Measurements from ENCODE around the gene SORT1. TPM values are rescaled to one million over a fixed set of nuclear protein-coding genes. Genes with fewer than 3 reads are reported as not detected.

Gene SORT1
- total and polyA plus RNA-seq, 2 of the 8 experiments (the other 6 are each of a cell fraction or from before 2014, with no cell fraction given) = 18.7 to 69.6 TPM

- Histone ChIP-seq H3K9ac (replicated peaks in 1 of 4; ENCODE audit: extremely low read depth in 1 of 4, low read depth in 3 of 4, low read length in 3 of 4) (no peak overlapping the region), H3K4me2 (ENCODE audit: insufficient read depth in 1 of 2, low read depth in 2 of 2, low read length in 2 of 2) (no peak overlapping the region), H2BK15ac (ENCODE audit: low read length) (no peak overlapping the region), H2BK12ac (ENCODE audit: low read depth, low read length) (no peak overlapping the region), H3K14ac (ENCODE audit: insufficient read length) (no peak overlapping the region), H3K18ac (ENCODE audit: extremely low read depth, low read length) (no peak overlapping the region), H3K4me3 (ENCODE audit: extremely low read depth in 1 of 4, insufficient read depth in 2 of 4, low read depth in 3 of 4, low read length in 4 of 4) (no peak overlapping the region), H3K79me2 (ENCODE audit: control insufficient read depth in 1 of 2, insufficient read depth in 2 of 2, low read length in 2 of 2) (peaks cover 3 to 93% of the 10 kb centered on the region in 2 experiments), H3K23ac (ENCODE audit: insufficient read length) (no peak overlapping the region), H4K91ac (replicated peaks; ENCODE audit: insufficient read length, low read length) (no peak overlapping the region), H3K23me2 (ENCODE audit: low read depth, low read length) (no peaks in the 10 kb centered on the region), H3K4ac (replicated peaks; ENCODE audit: insufficient read length, low read depth, low read length) (no peak overlapping the region), H2BK5ac (ENCODE audit: low read depth, low read length) (no peak overlapping the region), H3K4me1 (replicated peaks in 1 of 4; ENCODE audit: control insufficient read depth in 3 of 4, insufficient read depth in 4 of 4, low read length in 3 of 4) (peaks cover 0 to 4% (median 1%) of the 10 kb centered on the region in 4 experiments; a peak in 6 of 7 replicates), H4K20me1 (replicated peaks in 1 of 2; ENCODE audit: control insufficient read depth in 1 of 2, insufficient read depth in 2 of 2, low read length in 2 of 2) (peaks cover 0 to 7% of the 10 kb centered on the region in 2 experiments), H4K5ac (ENCODE audit: insufficient read length, low read depth, low read length) (no peak overlapping the region), H3K27ac (ENCODE audit: low read depth, low read length) (no peak overlapping the region), H3K79me1 (ENCODE audit: low read depth, low read length) (0 out of 2 replicates have a peak, but pooled peaks cover 5% of the 10 kb centered on the region), H2AFZ (ENCODE audit: low read length) (no peak overlapping the region), H4K8ac (ENCODE audit: extremely low read depth, insufficient read depth, low read length) (no peak overlapping the region), H3K56ac (replicated peaks; ENCODE audit: insufficient read length, low read depth, low read length) (no peak overlapping the region), H2BK20ac (ENCODE audit: low read length) (no peak overlapping the region), H2AK5ac (ENCODE audit: low read depth, low read length) (no peak overlapping the region), H3K27me3 (replicated peaks in 1 of 4; ENCODE audit: control insufficient read depth in 3 of 4, extremely low read depth in 1 of 4, insufficient read depth in 3 of 4, low read length in 3 of 4) (no peaks in the 10 kb centered on the region), H3K36me3 (ENCODE audit: control insufficient read depth in 2 of 4, insufficient read depth in 4 of 4, low read length in 3 of 4) (no peaks in the 10 kb centered on the region), H2BK120ac (replicated peaks; ENCODE audit: low read depth, low read length) (no peak overlapping the region), H3K9me3 (ENCODE audit: insufficient read depth in 2 of 2, low read depth in 1 of 2, low read length in 1 of 2) (no peaks in the 10 kb centered on the region)
- FAIRE-seq (no peak), DNase-seq (ENCODE audit: low read depth in 1 of 2, low spot score in 2 of 2) (no peak)
- POLR2A ChIA-PET (ENCODE audit: partially characterized antibody) = interaction anchor here (0.7 kb wide), 1 partner anchor 33 kb away, joined by 3 read pairs; no protein-coding TSS in a partner anchor
- 85% methylated on average over 3 of the region's 3 CpGs; no CpG with 5 or more reads in 1 of the 2 experiments for WGBS, 2 experiments (ENCODE audit: extremely low coverage in 1 of 2, insufficient coverage in 1 of 2, insufficient read length in 1 of 2, insufficient replicate concordance in 2 of 2, low coverage in 1 of 2, low lambda C conversion rate in 2 of 2, missing lambda C conversion rate in 1 of 2)
- CTCF ChIA-PET (ENCODE audit: partially characterized antibody) = interaction anchor here (0.7 to 2.1 kb wide), 4 partner anchors 12 to 127 kb away, joined by 3 to 6 read pairs (median 4); no protein-coding TSS in a partner anchor
- TF ChIP-seq YY1 (IDR thresholded peaks at IDR 0.05; ENCODE audit: low read depth, low read length) = no peak
These were observed 6.6 kb downstream of the SORT1 start for GRCh38 chr1:109391157-109391556.
